ENCODE results near the gene MALRD1. TPM values are rescaled to one million over a fixed set of nuclear protein-coding genes. Genes with fewer than 3 reads are reported as not detected.

The MALRD1 gene
- total RNA-seq, 1 experiment from 2014 or later = not detected

- no TSS peak for BruUV-seq (replicated peaks)
- Histone ChIP-seq H3K36me3 (ENCODE audit: control insufficient read depth, insufficient read depth, low read length) (no peaks in the 10 kb centered on the region), H3K27me3 (ENCODE audit: control insufficient read depth, insufficient read depth, low read length) (no peaks in the 10 kb centered on the region), H3K4me1 (ENCODE audit: control insufficient read depth, insufficient read depth, low read length) (no peaks in the 10 kb centered on the region), H3K27ac (ENCODE audit: low read length) (no peak overlapping the region), H3K9me3 (ENCODE audit: control insufficient read depth, insufficient read depth, low read depth, low read length) (no peaks in the 10 kb centered on the region), H3K4me3 (ENCODE audit: low read depth in 2 of 2, low read length in 2 of 2) (no peak overlapping the region)
- POLR2A ChIA-PET = no interaction called here
- in situ Hi-C loops (cut with HindIII; ENCODE audit: low pct_unique_long_range_greater_than_20kb, low sequenced_read_pairs) = no loop called here
- intact Hi-C loops (cut with micrococcal nuclease; ENCODE audit: unreplicated experiment) = no loop called here
- no peak for TF ChIP-seq CTCF (IDR thresholded peaks at IDR 0.05)
- TF ChIP-seq REST (IDR thresholded peaks at IDR 0.05; ENCODE audit: insufficient read depth in 1 of 2, low read depth in 2 of 2, low read length in 1 of 2) = no peak
- no peak for TF ChIP-seq SIN3A (IDR thresholded peaks at IDR 0.05; ENCODE audit: borderline replicate concordance, insufficient read depth, low read depth, low read length)
- no peak for TF ChIP-seq POLR2AphosphoS5 (IDR thresholded peaks at IDR 0.05; ENCODE audit: low read depth, low read length)
- TF ChIP-seq TCF7L2 (IDR thresholded peaks at IDR 0.05; ENCODE audit: low read depth, low read length) = no peak
- no peak for DNase-seq (ENCODE audit: low read depth, low spot score)
- ATAC-seq = no peak
- CTCF ChIA-PET = no interaction called here
Measured at GRCh38 chr10:19546224-19546623, 497.6 kb downstream of the MALRD1 start.

- DNase-seq (ENCODE audit: low read depth, low spot score) (no peak), ATAC-seq (no peak)
- no peaks in the 10 kb centered on the region for H3K4me1 ChIP-seq (ENCODE audit: control insufficient read depth, insufficient read depth, low read length)
- no peak overlapping the region for H3K4me3 ChIP-seq (ENCODE audit: low read depth in 2 of 2, low read length in 2 of 2)
- in situ Hi-C loops (cut with HindIII; ENCODE audit: low pct_unique_long_range_greater_than_20kb, low sequenced_read_pairs) = no loop called here
- no peak overlapping the region for H3K27ac ChIP-seq (ENCODE audit: low read length)
- H3K36me3 ChIP-seq (ENCODE audit: control insufficient read depth, insufficient read depth, low read length) = no peaks in the 10 kb centered on the region
- ChIA-PET CTCF (no interaction called here), POLR2A (no interaction called here)
- H3K27me3 ChIP-seq (ENCODE audit: control insufficient read depth, insufficient read depth, low read length) = no peaks in the 10 kb centered on the region
- no peak for TF ChIP-seq POLR2AphosphoS5 (IDR thresholded peaks at IDR 0.05; ENCODE audit: low read depth, low read length)
- no peak for TF ChIP-seq REST (IDR thresholded peaks at IDR 0.05; ENCODE audit: insufficient read depth in 1 of 2, low read depth in 2 of 2, low read length in 1 of 2)
- TF ChIP-seq TCF7L2 (IDR thresholded peaks at IDR 0.05; ENCODE audit: low read depth, low read length) = no peak
- no peak for TF ChIP-seq CTCF (IDR thresholded peaks at IDR 0.05)
- intact Hi-C loops (cut with micrococcal nuclease; ENCODE audit: unreplicated experiment) = no loop called here
- H3K9me3 ChIP-seq (ENCODE audit: control insufficient read depth, insufficient read depth, low read depth, low read length) = no peaks in the 10 kb centered on the region
- no TSS peak for BruUV-seq (replicated peaks)
Measured at GRCh38 chr10:19549503-19549902, 500.9 kb downstream of the MALRD1 start.

Measured in Panc1 (cell line).